NCI-H2196 treated with DMSO at 0.1 percent for 48 hours (cell line): Measurements from ENCODE around the gene PAOX.

Experiments
- DNase-seq: peaks from one replicate; lab custom pipeline; 2025; ENCODE audit not compliant: unreplicated experiment; lab: John Stamatoyannopoulos, UW

PAOX gene

DNA sequence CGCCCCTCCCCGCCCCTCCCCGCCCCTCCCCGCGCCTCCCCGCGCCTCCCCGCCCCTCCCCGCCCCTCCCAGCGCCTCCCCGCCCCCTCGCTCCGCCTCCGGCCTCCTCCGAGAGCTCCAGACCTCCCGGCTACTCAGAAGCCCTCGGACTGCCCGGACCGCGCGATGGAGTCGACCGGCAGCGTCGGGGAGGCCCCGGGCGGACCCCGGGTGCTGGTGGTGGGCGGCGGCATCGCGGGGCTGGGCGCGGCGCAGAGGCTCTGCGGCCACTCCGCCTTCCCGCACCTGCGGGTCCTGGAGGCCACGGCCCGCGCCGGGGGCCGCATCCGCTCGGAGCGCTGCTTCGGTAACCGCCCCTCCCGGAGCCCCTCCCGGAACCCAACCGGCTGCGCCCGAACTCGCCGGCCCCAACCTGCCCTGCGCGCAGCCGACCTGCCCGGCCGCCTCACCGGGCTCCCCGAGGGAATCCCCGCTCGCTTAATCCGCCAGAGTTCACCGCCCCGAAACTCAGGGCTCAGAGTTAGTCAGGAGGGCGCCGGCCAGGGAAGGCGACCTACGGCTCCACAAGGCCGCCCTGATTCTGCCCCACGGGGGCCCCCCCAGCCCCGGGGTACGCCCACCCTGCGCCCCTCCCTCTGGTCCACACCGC lies at the start of gene PAOX:
TSS of gene PAOX (plus strand) at position 111 of the 649 bp plus-strand sequence. CDS start at position 166, 55 bp downstream.
- DNase-seq: no peak

DNA sequence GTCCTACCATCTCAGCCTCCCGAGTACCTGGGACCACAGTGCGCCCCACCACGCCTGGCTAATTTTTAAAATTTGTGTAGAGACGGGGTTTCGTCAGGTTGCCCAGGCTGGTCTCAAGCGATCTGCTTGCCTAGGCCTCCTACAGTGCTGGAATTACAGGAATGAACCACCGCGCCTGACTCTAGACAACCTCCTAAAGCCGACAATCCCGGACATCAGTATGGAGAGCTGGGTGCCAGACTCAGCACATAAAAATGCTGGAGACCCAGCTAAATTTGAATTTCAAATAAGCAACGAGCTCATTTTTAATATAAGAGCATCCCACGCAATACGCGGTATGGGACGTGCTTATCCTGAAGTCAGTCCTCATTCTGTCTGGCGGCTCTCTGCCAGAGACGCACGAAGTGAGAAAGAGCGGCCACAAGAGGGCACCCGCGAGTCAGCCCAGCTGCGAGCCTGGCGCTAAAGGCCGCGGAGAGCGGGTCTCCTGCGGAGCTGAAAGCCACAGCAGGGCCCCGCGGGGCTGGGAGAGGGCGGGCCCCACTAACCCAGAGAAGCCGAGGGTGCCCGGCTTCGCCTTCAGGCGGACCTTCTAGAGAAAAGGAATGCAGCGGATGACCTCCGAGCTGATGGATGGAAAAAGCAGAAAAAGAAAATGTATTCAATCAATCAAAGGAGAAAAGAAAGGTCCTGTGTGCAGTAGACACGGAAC lies 49.4 kb upstream of the PAOX start:
- DNase-seq: peak; percentile 20

DNA sequence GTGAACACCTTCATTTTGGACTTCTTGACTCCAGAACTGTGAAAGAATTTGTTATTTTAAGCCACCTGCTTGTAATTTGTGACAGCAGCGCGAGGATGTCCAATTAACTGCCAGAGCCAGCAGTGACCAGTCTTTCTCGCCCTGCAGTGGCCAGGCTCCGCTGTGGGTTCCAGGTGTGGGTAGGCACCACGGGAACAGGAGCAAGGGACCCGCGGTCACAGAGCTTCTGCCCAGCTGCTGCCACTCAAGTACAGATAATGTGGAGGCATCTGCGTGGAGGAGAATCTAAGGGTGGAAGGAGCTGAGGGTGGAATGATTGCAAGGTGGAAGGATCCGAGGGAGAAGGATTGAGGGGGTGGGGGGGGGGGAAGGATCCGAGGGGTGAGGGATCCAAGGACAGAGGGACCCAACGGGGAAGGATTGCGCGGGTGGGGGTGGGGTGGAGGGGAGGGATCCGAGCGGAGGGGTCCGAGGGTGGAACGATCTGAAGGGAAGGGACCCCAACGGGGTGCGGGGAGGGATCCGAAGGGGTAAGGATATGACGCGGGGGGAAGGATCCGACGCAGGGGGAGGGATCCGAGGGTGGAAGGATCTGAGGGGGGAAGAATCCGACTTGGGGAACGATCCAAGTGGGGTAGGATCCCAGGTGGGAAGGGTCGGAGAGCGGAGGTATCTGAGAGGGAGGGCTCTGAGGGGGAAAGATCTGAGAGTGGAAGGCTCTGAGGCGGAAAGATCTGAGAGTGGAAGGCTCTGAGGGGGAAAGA lies 45.9 kb upstream of the PAOX start:
- no peak for DNase-seq

DNA sequence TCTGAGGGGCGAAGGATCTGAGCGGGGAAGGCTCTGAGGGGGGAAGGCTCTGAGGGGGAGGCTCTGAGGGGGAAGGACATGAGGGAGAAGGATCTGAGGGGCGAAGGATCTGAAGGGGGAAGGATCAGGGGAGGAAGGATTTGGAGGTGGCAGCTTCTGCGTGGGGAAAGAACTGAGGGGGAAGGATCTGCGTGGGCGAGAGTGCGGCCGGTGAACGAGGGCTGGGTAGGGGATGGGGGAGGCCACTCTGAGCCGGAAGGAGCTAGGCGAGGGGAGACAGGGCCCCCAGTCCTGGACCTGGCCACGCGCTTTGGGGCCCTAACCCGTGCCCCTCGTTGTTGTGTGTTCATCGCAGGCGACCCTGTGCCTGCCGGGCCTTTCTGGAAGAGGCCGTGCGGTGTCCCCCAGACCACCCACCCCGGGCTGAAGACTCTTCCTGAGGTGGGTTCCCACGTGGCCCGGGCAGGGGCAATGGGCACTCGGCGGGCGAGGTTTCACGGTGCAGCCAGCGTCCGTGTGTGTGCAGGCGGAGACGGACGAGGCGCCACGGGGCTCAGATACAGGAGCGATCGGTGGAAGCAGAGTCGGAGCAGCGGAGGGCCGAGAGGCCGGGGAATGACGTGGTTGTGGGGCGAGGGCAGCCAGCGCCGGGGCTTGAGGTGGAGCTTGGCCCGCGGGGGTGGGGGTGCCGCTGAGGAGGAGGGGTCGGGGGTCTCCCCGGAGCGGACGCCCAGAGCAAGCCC lies 44.4 kb upstream of the PAOX start:
- DNase-seq: no peak

DNA sequence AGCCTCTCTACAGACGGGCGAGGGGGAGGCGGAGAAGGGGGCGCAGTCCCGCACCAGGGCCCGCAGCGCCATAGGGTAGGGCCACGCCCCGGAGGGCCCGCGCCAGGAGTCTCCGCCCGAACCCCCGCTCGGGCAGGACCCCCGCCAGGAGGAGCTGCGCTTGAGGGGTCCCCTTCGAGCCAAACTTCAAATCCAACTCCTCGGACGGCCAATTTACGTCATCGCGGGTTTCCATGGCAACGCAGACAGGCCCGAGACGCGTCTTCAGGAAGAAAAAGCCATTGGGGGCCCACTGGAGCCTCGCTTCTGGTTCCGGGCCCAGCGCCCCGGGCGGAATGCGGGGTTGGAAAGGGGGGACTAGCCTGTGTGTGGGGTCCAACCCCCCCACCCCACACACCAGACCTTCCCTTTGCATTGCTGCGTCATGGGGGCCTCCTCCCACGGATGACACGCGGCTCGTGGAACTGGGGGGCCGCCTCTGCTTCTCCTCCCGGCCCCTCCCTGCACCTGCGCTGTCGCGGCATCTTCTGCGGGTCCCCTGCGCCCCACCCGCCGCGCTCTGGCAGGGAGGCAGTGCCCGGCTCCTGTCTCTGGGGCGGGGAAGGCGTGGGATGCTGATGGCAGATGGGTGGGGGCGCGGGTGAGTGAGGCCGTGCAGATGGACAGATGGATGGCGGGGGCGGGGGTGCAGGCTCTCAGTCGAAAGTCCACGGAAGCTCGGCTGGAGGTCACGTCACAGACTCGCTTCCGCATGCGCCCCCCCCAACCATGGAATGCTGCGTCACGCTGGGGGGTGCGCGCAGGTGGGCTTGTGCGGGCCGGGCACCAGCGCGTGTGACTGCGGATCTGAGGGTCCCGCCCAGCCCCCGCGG lies 43.6 kb upstream of the PAOX start:
- DNase-seq: no peak

DNA sequence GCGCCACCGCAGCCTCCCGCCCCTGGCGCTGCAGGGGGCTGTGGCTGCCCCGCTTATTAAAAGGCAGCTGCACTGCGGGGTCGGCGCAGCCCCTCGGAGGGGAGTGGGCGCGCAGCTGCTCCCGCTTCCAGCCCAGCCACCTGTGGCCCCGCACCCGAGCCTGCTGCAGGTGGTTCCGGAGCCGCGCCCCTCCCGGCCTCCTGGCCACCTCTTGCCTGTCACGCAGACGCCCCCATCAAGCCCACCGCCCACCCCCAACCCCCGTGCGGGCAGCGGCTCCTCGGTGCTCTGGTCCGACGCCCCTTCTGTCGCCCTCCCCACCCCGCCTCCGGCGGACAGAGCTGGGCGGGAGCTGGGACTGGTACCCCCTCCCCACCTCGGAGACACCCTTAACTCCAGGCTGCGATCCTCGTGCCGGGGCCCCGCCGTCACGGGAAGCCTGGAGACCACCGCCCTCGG lies 42.9 kb upstream of the PAOX start:
- no peak for DNase-seq

DNA sequence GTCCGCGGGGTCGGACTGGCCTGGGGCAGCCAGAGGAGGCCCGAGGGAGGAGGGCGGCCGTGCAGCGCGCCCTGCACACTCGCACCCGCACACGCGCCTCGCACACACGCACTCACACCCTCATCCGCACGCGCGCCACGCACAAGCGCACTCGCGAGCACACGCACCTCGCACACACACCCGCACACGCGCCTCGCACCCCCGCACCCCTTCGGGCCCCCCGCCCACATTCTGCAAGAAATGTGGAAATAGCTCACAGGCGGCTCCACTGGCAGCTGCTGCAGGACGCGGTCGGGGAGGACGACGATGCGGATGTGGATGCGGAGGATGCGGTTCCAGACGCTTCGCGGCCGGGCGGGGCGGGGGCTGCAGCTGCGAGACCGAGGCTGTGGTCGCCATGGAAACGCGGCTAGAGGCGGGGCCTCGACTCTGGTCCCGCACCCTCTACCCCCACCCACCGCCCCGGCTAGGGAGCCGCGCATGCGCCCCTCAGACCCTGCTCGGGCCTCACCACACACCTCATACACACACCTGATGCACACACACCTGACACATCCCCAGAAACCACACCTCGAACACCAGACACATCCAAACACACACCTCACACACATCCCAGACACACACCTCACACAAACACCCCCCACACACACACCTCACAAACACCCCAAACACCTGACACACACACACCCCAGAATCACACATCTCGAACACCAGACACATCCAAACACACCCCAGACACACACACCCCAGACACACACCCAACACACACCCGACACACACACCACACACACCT lies 42.3 kb upstream of the PAOX start, which contains the start of gene CALY:
TSS of gene CALY (minus strand) at position 320 of the 793 bp plus-strand sequence. CDS start 7,907 bp downstream, outside the sequence.
- DNase-seq: no peak

DNA sequence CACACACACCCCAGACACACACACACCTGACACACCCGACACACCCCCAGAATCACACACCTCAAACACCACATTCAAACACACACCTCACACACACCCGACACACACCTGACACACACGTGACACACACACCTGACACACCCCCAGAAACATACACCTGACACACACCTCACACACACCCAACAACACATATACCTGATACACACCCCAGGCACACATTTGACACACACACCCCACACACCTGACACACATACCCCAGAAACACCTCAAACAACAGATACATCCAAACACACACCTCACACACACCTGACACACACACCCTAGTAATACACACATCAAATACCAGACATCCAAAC lies 41.7 kb upstream of the PAOX start:
- DNase-seq: no peak

DNA sequence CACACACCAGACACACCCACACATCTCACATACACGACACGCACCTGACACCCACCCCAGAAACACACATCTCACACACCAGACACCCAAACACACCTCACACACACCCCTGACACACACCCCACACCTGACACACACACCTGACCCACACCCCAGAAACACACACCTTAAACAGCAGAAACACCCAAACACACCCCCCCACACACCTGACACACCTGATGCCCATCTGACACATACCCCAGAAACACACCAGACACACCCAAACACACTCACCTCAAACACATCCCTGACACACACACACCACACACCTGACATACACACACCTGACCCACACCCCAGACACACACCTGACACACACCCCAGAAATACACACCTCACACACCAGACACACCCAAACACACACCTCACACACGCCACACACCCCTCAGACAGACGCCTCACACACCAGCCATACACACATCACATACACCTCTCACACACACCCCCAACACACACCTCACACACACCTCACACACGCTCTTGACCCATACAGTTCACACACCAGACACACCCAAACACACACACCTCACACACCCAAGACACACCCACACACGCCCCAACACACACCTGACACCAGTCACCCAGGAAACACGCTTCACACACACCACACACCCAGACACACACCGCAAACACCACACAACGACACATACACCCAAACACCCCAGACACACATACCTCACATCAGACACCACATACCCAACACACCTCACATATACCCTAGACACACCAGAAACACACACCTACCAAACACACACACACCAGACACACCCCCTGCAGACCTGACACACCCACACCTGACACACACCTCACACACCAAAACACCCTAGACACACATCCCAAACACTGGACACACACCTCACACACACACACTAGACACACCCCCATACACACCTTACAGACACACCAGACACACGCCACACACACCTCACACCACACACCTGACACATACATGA lies 40.7 kb upstream of the PAOX start:
- no peak for DNase-seq

DNA sequence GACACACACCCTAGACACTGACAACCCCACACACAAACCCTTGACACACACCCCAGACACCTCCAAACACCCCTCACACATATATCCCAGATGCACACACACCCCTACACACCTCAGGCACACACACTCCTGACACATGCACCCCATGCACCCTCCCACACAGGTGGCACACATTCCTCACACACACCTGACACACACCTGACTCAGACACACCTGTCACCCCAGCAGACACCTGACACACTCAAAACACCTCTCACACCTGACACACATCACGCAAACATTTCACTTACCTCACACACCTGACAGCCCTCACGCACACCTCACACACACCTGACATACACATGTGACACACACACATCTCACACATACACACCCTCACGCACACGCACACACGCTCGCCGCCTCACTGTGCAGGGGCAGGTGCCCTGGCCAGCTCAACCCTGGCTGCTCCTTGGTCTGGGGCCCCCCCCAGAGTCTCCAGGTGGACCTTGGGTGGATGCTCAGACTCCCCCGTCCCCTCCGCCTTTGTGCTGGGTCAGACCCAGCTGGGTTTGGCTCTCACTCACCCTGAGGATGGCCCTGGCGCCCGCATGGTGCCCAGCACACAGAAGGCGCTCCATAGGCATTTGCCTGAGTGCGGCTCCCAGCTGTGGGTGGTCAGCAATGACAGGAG lies 39.2 kb upstream of the PAOX start:
- no peak for DNase-seq

DNA sequence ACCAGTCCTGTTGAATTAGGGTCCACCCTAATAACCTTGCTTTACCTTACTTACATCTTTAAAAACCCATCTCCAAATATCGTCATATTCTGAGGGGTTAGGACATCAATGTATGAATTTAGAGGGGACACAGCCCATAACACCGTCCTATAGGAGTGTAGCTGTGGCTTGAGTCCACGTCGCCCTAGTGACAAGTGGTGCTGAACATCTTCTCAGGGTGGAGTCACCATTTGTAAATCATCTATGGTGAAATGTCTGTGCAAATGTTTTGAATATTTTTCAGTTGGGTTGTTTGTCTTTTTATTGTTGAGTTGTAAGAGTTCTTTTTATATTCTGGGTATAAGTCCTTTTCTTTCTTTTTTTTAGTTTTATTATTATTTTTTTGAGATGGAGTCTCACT lies 37.1 kb upstream of the PAOX start:
- no peak for DNase-seq

DNA sequence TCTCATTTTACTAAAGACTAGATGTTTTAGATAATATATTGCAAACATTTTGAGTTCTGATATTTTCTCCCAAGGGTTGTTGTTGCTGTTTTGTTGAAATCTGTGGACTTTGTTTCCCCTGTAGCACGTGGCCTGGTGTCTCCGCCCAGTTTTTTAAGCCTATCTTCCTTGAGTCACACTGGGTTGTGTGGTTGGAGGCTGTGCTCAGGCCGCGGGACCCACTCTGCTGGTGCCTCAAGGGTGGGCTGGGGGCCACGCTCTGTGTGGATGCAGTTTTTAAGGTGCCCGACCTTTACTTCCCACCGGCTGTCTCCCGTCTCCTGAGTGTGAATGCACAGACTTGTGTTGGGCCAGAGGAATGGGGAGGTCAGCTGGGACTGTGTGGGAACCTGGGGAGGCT lies 36.1 kb upstream of the PAOX start:
- DNase-seq: no peak

DNA sequence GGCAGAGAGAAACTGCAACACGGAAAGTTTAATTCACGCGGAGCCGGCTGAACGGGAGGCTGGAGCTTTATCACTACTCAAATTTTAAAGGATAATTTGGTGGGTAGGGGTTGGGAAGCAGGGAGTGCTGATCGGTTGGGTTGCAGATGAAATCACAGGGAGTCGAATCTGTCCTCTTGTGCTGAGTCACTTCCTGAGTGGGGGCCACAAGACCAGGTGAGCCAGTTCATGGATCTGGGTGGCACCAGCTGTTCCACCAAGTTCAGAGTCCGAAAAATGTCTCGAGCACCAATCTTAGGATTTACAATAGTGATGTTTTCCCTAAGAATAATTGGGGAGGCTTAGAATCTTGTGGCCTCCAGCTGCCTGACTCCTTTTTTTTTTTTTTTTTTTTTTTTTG lies 35.5 kb upstream of the PAOX start:
- DNase-seq: no peak

DNA sequence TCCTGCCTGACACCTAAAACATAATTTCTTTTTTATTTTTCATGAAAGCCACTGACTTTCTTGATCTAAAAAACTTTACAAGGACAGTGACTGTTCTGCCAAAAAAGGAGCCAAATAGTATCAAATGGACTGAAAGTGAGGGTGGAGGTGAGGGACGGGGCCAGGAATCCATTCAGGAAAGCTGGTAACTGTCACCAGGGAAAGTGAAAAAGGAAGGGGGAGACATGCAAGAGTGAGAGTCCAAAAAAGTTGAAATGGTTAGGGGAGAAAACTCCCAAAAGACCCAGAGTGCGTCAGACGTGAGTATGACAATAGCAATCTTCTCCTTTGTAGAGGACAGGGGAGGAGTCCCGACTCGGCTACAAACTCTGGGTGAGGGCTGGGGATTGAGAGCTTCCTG lies 34.8 kb upstream of the PAOX start:
- no peak for DNase-seq

DNA sequence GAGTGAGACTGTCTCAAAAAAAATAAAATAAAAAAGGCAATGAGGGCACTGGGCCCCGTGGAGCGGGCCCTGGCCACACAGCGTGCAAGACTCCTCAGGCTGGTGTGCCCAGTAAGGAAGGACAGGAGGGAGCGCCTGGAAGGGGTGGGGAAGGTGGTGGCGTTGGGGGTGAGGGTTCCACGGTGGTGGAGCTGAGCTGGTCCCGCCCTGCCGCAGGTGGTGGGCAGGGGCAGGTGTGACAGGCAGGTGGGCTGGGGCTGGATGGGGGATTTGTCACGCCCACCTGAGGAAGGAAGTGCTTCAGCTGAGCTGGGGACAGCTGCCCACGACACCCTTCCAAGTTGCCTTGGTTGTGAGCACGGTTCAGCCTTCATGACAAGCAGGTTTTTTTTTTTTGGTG lies 32.6 kb upstream of the PAOX start:
- DNase-seq: no peak

DNA sequence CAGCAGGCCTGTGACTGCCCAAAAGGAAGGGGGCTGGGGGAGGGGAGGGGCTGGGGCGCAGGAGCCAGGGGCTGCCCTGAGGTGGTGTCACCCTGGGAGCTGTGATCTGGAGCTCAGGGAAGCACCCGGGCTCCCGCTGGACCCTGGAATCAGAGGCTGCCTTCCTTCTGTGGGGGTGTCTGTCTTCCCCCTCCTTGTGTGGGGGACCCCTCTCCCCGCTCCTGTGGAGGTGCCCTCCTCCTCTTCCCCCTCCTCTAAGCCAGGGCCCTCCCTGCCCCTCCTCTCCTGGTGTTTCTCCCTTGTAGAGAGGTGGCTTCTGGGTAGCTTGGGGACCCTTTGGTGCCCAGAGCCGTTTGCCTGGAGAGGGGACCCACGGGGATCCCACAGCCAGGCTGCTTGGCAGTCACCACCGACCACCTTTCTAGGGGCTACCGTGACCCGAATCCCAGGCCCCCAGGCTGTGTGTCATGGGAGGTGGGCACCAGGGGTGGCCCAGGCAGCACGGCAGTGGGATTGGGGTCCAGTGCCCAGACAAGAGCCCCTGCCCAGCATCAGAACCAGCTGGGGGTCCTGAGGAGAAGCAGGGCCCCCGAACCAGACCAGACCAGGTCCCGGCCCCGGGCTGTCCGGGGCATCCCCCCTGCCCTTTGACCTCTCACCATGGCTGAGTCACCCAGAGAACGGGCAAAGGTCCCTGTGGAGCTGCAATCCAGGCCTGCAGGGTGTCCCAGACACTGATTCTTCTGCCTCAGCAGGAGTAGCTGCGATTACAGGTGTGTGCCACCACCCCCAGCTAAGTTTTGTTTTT lies 31.1 kb upstream of the PAOX start:
- DNase-seq: no peak

DNA sequence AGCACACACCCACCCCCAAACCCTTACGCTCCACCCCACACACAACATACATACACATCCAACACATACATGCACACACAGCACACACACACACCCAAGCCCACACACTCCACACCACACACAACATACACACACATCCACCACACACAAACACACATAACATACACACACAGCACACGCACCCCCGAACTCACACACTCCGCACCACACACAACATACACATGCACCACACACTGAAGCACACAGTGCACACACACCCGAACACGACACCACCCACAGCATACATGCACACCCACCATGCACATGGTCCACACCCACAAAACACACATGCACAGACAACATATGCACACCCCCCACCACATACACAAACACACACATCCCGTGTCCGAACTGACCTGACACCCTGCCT lies 29.9 kb upstream of the PAOX start:
- no peak for DNase-seq
